Nephron progenitor cell (in vitro differentiated cells): ENCODE measurements around the gene RNF220.

Experiments
- DNase-seq: peaks from one replicate; pipeline ENCODE4 v3.0.0; 2021
- H3K27ac Mint-ChIP-seq: 2 replicates; pipeline ENCODE4 v1.8.0; 2021; ENCODE audit warnings: mild to moderate bottlenecking, moderate library complexity, mixed read lengths
- H3K27me3 Mint-ChIP-seq: 2 replicates; pipeline ENCODE4 v1.8.0; 2021; ENCODE audit warnings: mild to moderate bottlenecking, low read depth, mixed read lengths; ENCODE audit not compliant: poor library complexity
- H3K36me3 Mint-ChIP-seq: 2 replicates; pipeline ENCODE4 v1.8.0; 2021; ENCODE audit warnings: low read depth, mixed read lengths
- H3K4me1 Mint-ChIP-seq: 2 replicates; pipeline ENCODE4 v1.8.0; 2021; ENCODE audit warnings: mixed read lengths
- H3K4me3 Mint-ChIP-seq: 2 replicates; pipeline ENCODE4 v1.8.0; 2021; ENCODE audit warnings: mild to moderate bottlenecking, moderate library complexity, mixed read lengths
- H3K9me3 Mint-ChIP-seq: 2 replicates; pipeline ENCODE4 v1.8.0; 2021; ENCODE audit warnings: mild to moderate bottlenecking, moderate library complexity, mixed read lengths
- TF ChIP-seq, protein P1 (sequence below): fragments of 200-600 bp; sonication (generic); IDR thresholded peaks from 2 replicates; pipeline ENCODE4 v1.5.0; 2021; ENCODE audit warnings: antibody characterized with exemption

Gene RNF220

DNA sequence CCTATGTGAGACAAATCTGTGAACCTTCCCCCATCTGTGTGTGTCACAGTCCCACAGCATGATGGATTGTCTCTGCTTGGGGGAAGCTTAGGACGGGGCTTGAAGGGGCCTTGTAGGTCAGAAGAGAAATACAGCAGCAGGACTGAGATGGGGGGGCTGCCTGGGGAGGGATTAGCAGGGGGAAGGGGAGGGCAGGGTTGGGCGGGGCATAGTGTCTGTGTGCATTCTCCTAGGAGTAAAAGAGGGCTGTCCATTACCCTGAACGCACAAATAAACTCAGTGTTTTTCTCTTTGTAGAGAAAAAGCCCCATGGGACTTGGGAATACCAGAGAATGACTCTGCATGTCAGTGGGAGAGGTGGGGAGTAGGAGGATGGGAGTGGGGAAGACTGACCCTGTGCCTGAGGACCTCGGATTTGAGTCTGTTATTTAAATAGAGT, 16.4 kb downstream of the RNF220 start:
- peaks cover 79% of the 10 kb centered on the region for H3K4me1 Mint-ChIP-seq
- peak overlapping the region; percentile 87 for H3K27ac Mint-ChIP-seq
- peaks cover 4% of the 10 kb centered on the region for H3K27me3 Mint-ChIP-seq
- H3K36me3 Mint-ChIP-seq = peaks cover 3% of the 10 kb centered on the region
- H3K9me3 Mint-ChIP-seq = no peaks in the 10 kb centered on the region
- H3K4me3 Mint-ChIP-seq = peak overlapping the region; percentile 63
- peak; percentile 62 for DNase-seq
- TF ChIP-seq, protein P1, sequence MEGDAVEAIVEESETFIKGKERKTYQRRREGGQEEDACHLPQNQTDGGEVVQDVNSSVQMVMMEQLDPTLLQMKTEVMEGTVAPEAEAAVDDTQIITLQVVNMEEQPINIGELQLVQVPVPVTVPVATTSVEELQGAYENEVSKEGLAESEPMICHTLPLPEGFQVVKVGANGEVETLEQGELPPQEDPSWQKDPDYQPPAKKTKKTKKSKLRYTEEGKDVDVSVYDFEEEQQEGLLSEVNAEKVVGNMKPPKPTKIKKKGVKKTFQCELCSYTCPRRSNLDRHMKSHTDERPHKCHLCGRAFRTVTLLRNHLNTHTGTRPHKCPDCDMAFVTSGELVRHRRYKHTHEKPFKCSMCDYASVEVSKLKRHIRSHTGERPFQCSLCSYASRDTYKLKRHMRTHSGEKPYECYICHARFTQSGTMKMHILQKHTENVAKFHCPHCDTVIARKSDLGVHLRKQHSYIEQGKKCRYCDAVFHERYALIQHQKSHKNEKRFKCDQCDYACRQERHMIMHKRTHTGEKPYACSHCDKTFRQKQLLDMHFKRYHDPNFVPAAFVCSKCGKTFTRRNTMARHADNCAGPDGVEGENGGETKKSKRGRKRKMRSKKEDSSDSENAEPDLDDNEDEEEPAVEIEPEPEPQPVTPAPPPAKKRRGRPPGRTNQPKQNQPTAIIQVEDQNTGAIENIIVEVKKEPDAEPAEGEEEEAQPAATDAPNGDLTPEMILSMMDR = no peak

DNA sequence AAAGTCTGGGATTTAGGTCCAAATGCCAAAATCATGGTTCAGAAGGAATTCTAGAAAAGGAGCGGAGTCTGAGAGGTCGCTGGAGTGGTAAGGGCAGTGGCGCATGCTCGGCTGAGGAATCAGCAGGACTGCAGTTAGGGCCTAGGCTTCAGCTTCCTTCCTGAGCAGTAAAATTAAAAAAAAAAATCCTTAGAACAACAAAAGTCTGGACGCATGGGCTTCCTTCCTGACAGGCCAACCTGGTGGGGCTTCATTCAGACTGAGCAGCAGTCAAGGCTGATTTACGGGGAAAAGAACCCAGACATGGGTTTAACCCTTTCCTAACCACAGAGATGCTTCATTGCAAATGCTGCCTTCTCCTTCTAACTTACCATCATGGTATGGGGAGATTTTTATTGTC, 17.1 kb downstream of the RNF220 start:
- Mint-ChIP-seq H3K4me3 (peak overlapping the region; percentile 3), H3K27ac (peak overlapping the region; percentile 70), H3K9me3 (no peaks in the 10 kb centered on the region), H3K27me3 (peaks cover 4% of the 10 kb centered on the region), H3K4me1 (peaks cover 84% of the 10 kb centered on the region), H3K36me3 (peaks cover 7% of the 10 kb centered on the region)
- peak; percentile 54 for DNase-seq
- TF ChIP-seq, protein P1 = no peak

DNA sequence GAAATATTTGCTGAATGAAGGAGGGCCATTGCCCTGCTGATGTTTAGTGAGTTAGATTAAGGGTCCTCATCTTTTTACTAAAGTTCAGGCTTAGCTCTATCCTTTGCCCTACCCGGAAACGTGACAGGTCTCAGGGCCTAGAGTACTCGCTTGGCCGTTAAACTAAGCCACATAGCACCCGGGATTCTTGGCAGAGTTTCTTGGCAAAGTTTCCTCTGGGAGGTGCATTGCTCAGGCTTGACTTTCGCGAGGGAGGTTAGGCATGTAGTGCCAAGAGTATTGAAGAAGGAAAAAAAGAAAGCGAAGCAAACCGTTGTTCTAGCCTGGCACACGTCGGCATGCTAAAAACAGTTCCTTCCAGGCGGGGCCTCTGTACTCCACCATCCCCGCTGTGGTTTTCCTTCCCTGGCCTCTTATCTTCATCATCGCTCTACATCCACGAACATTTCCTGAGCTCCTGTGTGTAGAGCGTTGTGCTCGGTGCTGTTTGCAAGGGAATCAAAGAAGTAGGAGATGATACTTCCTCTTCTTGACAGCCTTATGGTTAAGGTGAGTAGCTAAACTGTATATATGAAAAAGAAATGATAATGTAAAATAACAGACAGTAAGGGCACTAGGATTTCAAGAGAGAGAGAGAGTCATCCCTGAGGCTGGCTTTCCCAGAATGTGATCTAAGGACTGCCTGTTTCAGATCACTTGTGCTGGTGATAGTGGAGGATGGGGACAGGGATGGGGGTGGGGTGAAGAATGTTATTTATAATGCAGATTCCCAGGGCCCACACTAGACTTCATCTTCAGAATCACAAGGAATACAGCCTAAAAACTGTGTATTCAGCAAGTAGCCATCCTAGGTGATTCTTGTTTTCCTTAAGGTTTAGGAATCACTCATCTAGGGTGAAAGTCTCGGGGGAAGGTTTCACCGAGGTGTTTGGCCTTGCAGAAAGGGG, 18.8 kb downstream of the RNF220 start:
- Mint-ChIP-seq H3K9me3 (no peaks in the 10 kb centered on the region), H3K27me3 (peaks cover 10% of the 10 kb centered on the region), H3K27ac (peak overlapping the region; percentile 38), H3K4me1 (peaks cover 89% of the 10 kb centered on the region), H3K36me3 (peaks cover 7% of the 10 kb centered on the region), H3K4me3 (no peak overlapping the region)
- TF ChIP-seq, protein P1 = no peak
- no peak for DNase-seq

DNA sequence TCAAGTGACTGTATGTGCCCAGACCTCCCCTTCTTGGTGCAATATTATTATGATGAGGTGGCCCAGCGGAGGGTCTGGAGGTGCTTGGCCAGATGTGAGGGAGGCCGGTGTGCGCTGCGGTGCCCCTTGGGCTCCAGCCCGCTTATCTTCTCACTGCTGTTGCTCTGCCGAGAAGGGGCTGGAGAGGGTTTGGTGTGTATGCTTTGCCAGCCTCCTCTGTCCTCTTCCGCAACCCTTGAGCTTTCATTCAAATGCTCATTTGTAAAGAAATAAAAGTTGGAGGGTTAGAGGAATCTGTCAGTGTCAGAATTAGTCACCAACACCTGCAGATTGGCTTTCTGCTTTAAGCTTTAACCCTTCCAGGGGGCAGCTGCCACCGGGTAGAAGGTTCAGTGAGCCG, 19.7 kb downstream of the RNF220 start:
- peaks cover 7% of the 10 kb centered on the region for H3K36me3 Mint-ChIP-seq
- TF ChIP-seq, protein P1 = no peak
- no peaks in the 10 kb centered on the region for H3K9me3 Mint-ChIP-seq
- DNase-seq = no peak
- H3K4me1 Mint-ChIP-seq = peaks cover 88% of the 10 kb centered on the region
- no peak overlapping the region for H3K4me3 Mint-ChIP-seq
- no peak overlapping the region for H3K27ac Mint-ChIP-seq
- peaks cover 10% of the 10 kb centered on the region for H3K27me3 Mint-ChIP-seq

DNA sequence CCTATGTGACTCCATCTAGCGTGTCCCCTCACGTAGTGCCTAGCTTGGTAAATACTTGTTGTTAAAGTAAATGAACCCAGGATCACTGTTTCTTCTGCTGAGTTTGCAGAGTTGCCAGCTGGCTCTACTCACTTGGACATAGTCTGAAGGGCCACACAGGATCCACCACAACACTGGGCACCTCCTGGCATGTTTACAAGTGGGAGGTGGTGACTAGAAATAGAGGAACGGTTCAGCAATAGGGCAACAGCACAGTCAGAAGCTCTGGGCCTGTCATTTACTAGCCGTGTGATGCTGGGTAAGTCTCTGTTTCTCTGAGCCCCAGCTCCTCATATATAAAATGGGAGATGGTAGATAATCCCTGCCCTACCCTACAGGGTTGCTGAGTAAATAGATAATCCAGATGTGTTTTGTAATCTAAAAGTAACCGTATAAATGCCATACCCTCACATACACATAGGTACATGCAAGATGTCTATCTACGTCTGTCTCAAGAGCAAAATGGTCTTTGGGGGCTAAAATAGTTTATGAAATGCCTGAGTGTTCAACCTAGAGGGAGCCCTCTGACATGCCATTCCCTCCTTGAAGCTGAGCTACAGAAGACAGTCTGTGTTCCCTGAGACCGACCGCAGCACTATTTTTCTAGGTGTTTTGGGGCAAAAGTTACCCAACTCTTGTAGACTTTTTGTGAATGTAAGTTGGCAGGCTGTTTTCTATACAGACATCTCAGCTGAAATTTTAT, 20.5 kb downstream of the RNF220 start:
- H3K36me3 Mint-ChIP-seq = peaks cover 7% of the 10 kb centered on the region
- no peak for DNase-seq
- H3K9me3 Mint-ChIP-seq = no peaks in the 10 kb centered on the region
- peaks cover 80% of the 10 kb centered on the region for H3K4me1 Mint-ChIP-seq
- peaks cover 10% of the 10 kb centered on the region for H3K27me3 Mint-ChIP-seq
- TF ChIP-seq, protein P1 = no peak
- H3K4me3 Mint-ChIP-seq = no peak overlapping the region
- H3K27ac Mint-ChIP-seq = no peak overlapping the region
